A549 (cell line): ENCODE data around the gene RBFA. TPM values are rescaled to one million over a fixed set of nuclear protein-coding genes. Genes with fewer than 3 reads are reported as not detected.
"Not testable (repeated sequence)": the region's sequence is repeated elsewhere in the genome, so short reads cannot be mapped to it uniquely, and the experiment has no call there.

Experiments
- ATAC-seq, 2 experiments: fragments of 200-7000 bp in 1 of 2; fragments of >200 bp in 1 of 2; cut with Nextera tagmentation in 1 of 2; cut with Tn5 transposase in 1 of 2; 3 replicates each; pipeline versions ENCODE4 v1.8.0 to v1.9.1; 2018 to 2020; ENCODE audit warnings: mild to moderate bottlenecking in 1 of 2, moderate library complexity in 1 of 2
- CTCF ChIA-PET: fragments of 300-600 bp; sonication (Branson Sonifier 250); formaldehyde crosslinking; extraction: SDS; loops from one replicate; lab custom pipeline; 2021; ENCODE audit warnings: antibody characterized with exemption, inconsistent platforms; lab: Yijun Ruan, JAX
- POLR2A ChIA-PET: fragments of 350-600 bp; formaldehyde crosslinking; extraction: SDS; loops from one replicate; lab custom pipeline; 2021; ENCODE audit warnings: antibody characterized with exemption, inconsistent platforms; lab: Yijun Ruan, JAX
- DNase-seq, 2 experiments: peaks; one replicate each; pipeline versions ENCODE4 v3.0.0 to v3.0.0-alpha.2; 2011 to 2016; ENCODE audit warnings: low read depth in 1 of 2, low spot score in 1 of 2
- FAIRE-seq: peaks from 2 replicates; lab custom pipeline; 2011; peaks lifted over from hg19 to GRCh38; lab: Jason Lieb, UNC
- H3K27ac ChIP-seq, 2 experiments: fragments of >200 bp; sonication (Bioruptor Twin); formaldehyde crosslinking; 3 replicates each; pipeline ENCODE4 v1.5.1; 2016 to 2017
- H3K4me1 ChIP-seq: fragments of >200 bp; sonication (Bioruptor Twin); formaldehyde crosslinking; 3 replicates; pipeline ENCODE4 v1.6.1; 2016
- H3K4me2 ChIP-seq: fragments of >200 bp; sonication (Bioruptor Twin); formaldehyde crosslinking; 3 replicates; pipeline ENCODE4 v1.6.1; 2016
- H3K4me3 ChIP-seq: fragments of >200 bp; sonication (Bioruptor Twin); formaldehyde crosslinking; 3 replicates; pipeline ENCODE4 v1.5.1; 2016
- H3K9me3 ChIP-seq: fragments of >200 bp; sonication (Bioruptor Twin); formaldehyde crosslinking; 3 replicates; pipeline ENCODE4 v1.6.1; 2016
- CBX2 ChIP-seq: fragments of 200-600 bp; sonication (generic); IDR thresholded peaks from 2 replicates; pipeline ENCODE4 v1.6.1; 2016; ENCODE audit warnings: low read depth, mild to moderate bottlenecking, borderline replicate concordance
- CBX8 ChIP-seq: fragments of 200-600 bp; sonication (generic); IDR thresholded peaks from 2 replicates; pipeline ENCODE4 v1.6.1; 2016
- CEBPB ChIP-seq, 2 experiments: fragments of >200 bp in 1 of 2; sonication (Bioruptor Twin) in 1 of 2; formaldehyde crosslinking in 1 of 2; IDR thresholded peaks; 2 replicates each; pipeline ENCODE4 v1.6.1; 2012 to 2016
- EP300 ChIP-seq, 2 experiments: fragments of >200 bp; sonication (Bioruptor Twin); formaldehyde crosslinking; IDR thresholded peaks; 2 replicates in 1 of 2; 3 replicates in 1 of 2; pipeline ENCODE4 v1.6.1; 2016 to 2017
- ESRRA ChIP-seq: fragments of 150-350 bp; IDR thresholded peaks from 2 replicates; pipeline ENCODE4 v1.6.1; 2014; ENCODE audit warnings: mild to moderate bottlenecking, low read length, borderline replicate concordance
- FOXS1 ChIP-seq: fragments of 250-450 bp; sonication (Bioruptor Pico); IDR thresholded peaks from 2 replicates; pipeline ENCODE4 v1.5.0; 2020; ENCODE audit warnings: mild to moderate bottlenecking, moderate library complexity
- HDAC2 ChIP-seq: fragments of 200-600 bp; sonication (generic); IDR thresholded peaks from 2 replicates; pipeline ENCODE4 v1.6.1; 2016
- HOXB13 ChIP-seq: fragments of 250-450 bp; sonication (Bioruptor Pico); IDR thresholded peaks from 2 replicates; pipeline ENCODE4 v1.5.0; 2020; ENCODE audit warnings: low read depth, mild to moderate bottlenecking, moderate library complexity
- JUN ChIP-seq, 2 experiments: fragments of >200 bp; sonication (Bioruptor Twin); formaldehyde crosslinking; IDR thresholded peaks; 2 replicates in 1 of 2; 3 replicates in 1 of 2; pipeline ENCODE4 v1.6.1; 2016 to 2017
- JUNB ChIP-seq: fragments of >200 bp; sonication (Bioruptor Twin); formaldehyde crosslinking; IDR thresholded peaks from 2 replicates; pipeline ENCODE4 v1.6.1; 2016
- KDM5A ChIP-seq: fragments of 200-600 bp; sonication (generic); IDR thresholded peaks from 2 replicates; pipeline ENCODE4 v1.6.1; 2016; ENCODE audit warnings: antibody characterized with exemption, mild to moderate bottlenecking
- MAZ ChIP-seq: fragments of 150-350 bp; IDR thresholded peaks from 2 replicates; pipeline ENCODE4 v1.6.1; 2014; ENCODE audit warnings: antibody characterized with exemption, low read depth, low read length, borderline replicate concordance
- MYC ChIP-seq: IDR thresholded peaks from 2 replicates; pipeline ENCODE4 v1.6.1; 2012; ENCODE audit warnings: mild to moderate bottlenecking, inconsistent platforms, low read length, improper control_type of control experiment, borderline replicate concordance
- POLR2A ChIP-seq: IDR thresholded peaks from 2 replicates; pipeline ENCODE4 v1.6.1; 2012; ENCODE audit warnings: mild to moderate bottlenecking, low read length
- RARB ChIP-seq: fragments of 250-450 bp; sonication (Bioruptor Pico); IDR thresholded peaks from 2 replicates; pipeline ENCODE4 v1.8.0; 2021; ENCODE audit warnings: mild to moderate bottlenecking, moderate library complexity
- TP53 ChIP-seq: fragments of 250-450 bp; sonication (Bioruptor Pico); IDR thresholded peaks from 2 replicates; pipeline ENCODE4 v1.5.0; 2021; ENCODE audit warnings: mild to moderate bottlenecking, moderate library complexity
- ZSCAN20 ChIP-seq: fragments of 250-450 bp; sonication (Bioruptor Pico); IDR thresholded peaks from 2 replicates; pipeline ENCODE4 v1.8.0; 2022; ENCODE audit warnings: mild to moderate bottlenecking, moderate library complexity
- whole genome bisulfite sequencing: methylation state at CpG from one replicate; pipeline ENCODE4 v1.1.6; 2017; ENCODE audit errors: missing lambda C conversion rate; 5-methylcytosine and 5-hydroxymethylcytosine counted together
- polyA plus RNA-seq, 4 experiments: library from polyadenylated mRNA; depleted of rRNA in 3 of 4; stranded (reverse); fragments of >200 nt; fragmentation: RNase III in 1 of 4; extraction: RNeasy Plus Mini Kit Qiagen cat#74134 plus additional on column Dnase treatment in 1 of 4; gene quantifications; 2 replicates in 3 of 4; 3 replicates in 1 of 4; pipeline ENCODE4 v1.2.3, GENCODE V29; 2011 to 2017
- TF ChIP-seq, protein P1 (sequence below): fragments of >200 bp; sonication (Bioruptor Twin); formaldehyde crosslinking; IDR thresholded peaks from 3 replicates; pipeline ENCODE4 v1.6.1; 2016
- TF ChIP-seq, protein P2 (sequence below): fragments of >200 bp; sonication (Bioruptor Twin); formaldehyde crosslinking; IDR thresholded peaks from 2 replicates; pipeline ENCODE4 v1.6.1; 2016
- TF ChIP-seq, protein P3 (sequence below): fragments of 250-450 bp; sonication (Bioruptor Pico); IDR thresholded peaks from 2 replicates; pipeline ENCODE4 v1.5.0; 2021; ENCODE audit warnings: mild to moderate bottlenecking, moderate library complexity, borderline replicate concordance
- TF ChIP-seq, protein P4 (sequence below): fragments of >200 bp; sonication (Bioruptor Twin); formaldehyde crosslinking; IDR thresholded peaks from 3 replicates; pipeline ENCODE4 v1.5.1; 2016

RBFA gene
- polyA plus RNA-seq, 2 of the 4 experiments (the other 2 are of a cell fraction): 34.4 to 43.6 TPM

DNA sequence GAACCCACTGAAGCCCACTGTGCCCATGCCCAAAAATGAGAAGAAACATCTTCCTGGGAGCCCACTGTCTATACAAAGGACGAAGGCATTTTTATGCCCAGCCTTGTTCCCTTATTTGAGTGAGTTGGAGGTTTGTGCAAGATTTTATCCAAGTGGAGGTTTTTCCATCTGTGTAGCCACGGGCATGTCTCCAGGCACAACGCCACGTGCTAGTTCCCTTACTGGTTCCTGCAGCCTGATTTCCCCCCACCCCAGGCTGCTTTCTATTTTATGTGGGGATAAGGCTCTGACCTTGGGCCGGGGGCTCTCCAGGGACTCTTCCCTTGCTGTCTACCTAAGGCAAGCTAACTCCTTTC lies 23.7 kb upstream of the RBFA start:
- no peaks in the 10 kb centered on the region for H3K9me3 ChIP-seq
- H3K4me3 ChIP-seq: no peak overlapping the region
- DNase-seq: no peak
- peak overlapping the region; percentile 64 for H3K4me2 ChIP-seq
- no peak for FAIRE-seq
- peak overlapping the region in 1 of 2 experiments; percentile 75; a peak in 3 of 6 replicates for H3K27ac ChIP-seq
- WGBS: 25% methylated on average over 5 of the region's 5 CpGs
- TF ChIP-seq JUNB (0 out of 2 replicates have a peak, but pooled peaks have one; percentile 4), POLR2A (no peak), CBX2 (no peak), TP53 (CRISPR knock-in tag) (no peak), MAZ (no peak), RARB (no peak), FOXS1 (CRISPR knock-in tag) (no peak), ESRRA (no peak), EP300 (IDR thresholded peaks at IDR 0.05) (no peak)
- TF ChIP-seq, all 56 proteins: peak for 1
- POLR2A ChIA-PET: interaction anchor here (1.2 kb wide), 1 partner anchor 23 kb away, joined by 4 read pairs; the partner anchor contains the start of gene RBFA
- peaks cover 11% of the 10 kb centered on the region for H3K4me1 ChIP-seq
- CTCF ChIA-PET: interaction anchor here (0.6 kb wide), 1 partner anchor 96 kb away, joined by 3 read pairs; no protein-coding TSS in a partner anchor
- ATAC-seq: peak in 1 of 2 experiments; percentile 66; a peak in 1 of 6 replicates

DNA sequence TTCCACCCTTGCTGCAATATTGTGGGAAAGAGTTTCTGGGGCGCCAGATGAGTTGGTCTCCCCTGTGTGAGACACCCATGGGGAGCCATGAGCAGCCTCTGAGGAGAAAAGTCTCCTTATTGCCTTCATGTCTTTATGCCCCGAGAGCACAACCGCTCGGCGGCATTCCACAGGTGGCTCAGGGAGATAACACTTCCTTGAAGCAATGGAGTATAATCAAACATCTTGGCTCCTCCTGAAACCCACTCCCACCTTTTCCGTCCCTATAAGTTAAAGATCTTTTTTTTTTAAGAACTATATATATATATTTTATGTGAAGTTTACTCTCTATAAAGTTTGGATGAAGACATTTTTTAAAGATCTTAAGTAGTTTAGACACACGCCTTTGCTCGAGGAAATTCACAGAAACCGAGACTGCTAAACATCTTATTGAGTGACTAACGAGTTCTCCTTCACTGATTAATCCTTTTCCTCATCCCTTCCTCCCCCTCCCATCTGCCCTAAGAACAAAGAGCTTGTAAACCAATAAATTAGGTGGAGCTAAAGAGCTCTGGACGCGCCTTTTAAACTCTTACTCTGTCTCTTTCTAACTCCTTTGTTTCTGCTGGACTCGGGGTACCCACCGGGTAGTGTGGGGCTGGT lies 22.6 kb upstream of the RBFA start:
- H3K27ac ChIP-seq, POLR2A ChIA-PET, FAIRE-seq, H3K9me3 ChIP-seq, CTCF ChIA-PET, H3K4me2 ChIP-seq, DNase-seq, H3K4me3 ChIP-seq, ATAC-seq: not testable (repeated sequence)
- WGBS: 85% methylated on average over 14 of the region's 14 CpGs
- peaks cover 11% of the 10 kb centered on the region for H3K4me1 ChIP-seq

DNA sequence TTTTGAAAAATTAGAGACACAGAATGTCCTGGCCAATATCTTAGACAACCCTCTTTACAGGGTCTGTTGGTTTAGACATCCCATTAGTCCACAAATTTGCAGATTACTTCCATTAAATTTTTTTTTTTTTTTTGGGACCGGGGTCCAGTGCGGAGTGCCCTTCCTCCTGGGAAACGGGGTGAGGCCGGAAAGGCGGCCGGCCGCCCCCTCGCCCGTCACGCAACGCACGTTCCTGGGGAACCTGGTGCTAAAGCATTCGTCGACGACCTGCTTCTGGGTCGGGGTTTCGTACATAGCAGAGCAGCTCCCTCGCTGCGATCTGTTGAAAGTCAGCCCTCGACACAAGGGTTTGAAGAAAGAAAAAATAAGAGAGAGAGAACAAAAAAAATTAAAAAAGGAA lies 21.5 kb upstream of the RBFA start:
- H3K4me2 ChIP-seq: no peak overlapping the region
- CTCF ChIA-PET: interaction anchor here (1.1 kb wide), 1 partner anchor 19 kb away, joined by 3 read pairs; no protein-coding TSS in a partner anchor
- ATAC-seq (no peak), DNase-seq (no peak)
- H3K4me1 ChIP-seq: peaks cover 11% of the 10 kb centered on the region
- TF ChIP-seq, protein P1, sequence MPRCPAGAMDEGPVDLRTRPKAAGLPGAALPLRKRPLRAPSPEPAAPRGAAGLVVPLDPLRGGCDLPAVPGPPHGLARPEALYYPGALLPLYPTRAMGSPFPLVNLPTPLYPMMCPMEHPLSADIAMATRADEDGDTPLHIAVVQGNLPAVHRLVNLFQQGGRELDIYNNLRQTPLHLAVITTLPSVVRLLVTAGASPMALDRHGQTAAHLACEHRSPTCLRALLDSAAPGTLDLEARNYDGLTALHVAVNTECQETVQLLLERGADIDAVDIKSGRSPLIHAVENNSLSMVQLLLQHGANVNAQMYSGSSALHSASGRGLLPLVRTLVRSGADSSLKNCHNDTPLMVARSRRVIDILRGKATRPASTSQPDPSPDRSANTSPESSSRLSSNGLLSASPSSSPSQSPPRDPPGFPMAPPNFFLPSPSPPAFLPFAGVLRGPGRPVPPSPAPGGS: no peak
- TF ChIP-seq, protein P2, sequence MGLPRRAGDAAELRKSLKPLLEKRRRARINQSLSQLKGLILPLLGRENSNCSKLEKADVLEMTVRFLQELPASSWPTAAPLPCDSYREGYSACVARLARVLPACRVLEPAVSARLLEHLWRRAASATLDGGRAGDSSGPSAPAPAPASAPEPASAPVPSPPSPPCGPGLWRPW: no peak
- TF ChIP-seq EP300 (IDR thresholded peaks at IDR 0.05) (no peak), ESRRA (no peak), CBX8 (no peak), JUN (IDR thresholded peaks at IDR 0.05) (no peak), MYC (no peak), HDAC2 (no peak), CEBPB (IDR thresholded peaks at IDR 0.05) (no peak), TP53 (CRISPR knock-in tag) (no peak), KDM5A (no peak), ZSCAN20 (CRISPR knock-in tag) (no peak), HOXB13 (CRISPR knock-in tag) (no peak), JUNB (no peak), FOXS1 (CRISPR knock-in tag) (no peak)
- TF ChIP-seq, protein P3, sequence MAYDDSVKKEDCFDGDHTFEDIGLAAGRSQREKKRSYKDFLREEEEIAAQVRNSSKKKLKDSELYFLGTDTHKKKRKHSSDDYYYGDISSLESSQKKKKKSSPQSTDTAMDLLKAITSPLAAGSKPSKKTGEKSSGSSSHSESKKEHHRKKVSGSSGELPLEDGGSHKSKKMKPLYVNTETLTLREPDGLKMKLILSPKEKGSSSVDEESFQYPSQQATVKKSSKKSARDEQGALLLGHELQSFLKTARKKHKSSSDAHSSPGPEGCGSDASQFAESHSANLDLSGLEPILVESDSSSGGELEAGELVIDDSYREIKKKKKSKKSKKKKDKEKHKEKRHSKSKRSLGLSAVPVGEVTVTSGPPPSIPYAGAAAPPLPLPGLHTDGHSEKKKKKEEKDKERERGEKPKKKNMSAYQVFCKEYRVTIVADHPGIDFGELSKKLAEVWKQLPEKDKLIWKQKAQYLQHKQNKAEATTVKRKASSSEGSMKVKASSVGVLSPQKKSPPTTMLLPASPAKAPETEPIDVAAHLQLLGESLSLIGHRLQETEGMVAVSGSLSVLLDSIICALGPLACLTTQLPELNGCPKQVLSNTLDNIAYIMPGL (CRISPR knock-in tag): no peak
- TF ChIP-seq, protein P4, sequence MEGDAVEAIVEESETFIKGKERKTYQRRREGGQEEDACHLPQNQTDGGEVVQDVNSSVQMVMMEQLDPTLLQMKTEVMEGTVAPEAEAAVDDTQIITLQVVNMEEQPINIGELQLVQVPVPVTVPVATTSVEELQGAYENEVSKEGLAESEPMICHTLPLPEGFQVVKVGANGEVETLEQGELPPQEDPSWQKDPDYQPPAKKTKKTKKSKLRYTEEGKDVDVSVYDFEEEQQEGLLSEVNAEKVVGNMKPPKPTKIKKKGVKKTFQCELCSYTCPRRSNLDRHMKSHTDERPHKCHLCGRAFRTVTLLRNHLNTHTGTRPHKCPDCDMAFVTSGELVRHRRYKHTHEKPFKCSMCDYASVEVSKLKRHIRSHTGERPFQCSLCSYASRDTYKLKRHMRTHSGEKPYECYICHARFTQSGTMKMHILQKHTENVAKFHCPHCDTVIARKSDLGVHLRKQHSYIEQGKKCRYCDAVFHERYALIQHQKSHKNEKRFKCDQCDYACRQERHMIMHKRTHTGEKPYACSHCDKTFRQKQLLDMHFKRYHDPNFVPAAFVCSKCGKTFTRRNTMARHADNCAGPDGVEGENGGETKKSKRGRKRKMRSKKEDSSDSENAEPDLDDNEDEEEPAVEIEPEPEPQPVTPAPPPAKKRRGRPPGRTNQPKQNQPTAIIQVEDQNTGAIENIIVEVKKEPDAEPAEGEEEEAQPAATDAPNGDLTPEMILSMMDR: no peak
- TF ChIP-seq, all 56 proteins: peak for 0
- Histone ChIP-seq H3K9me3 (no peaks in the 10 kb centered on the region), H3K4me3 (no peak overlapping the region), H3K27ac (no peak overlapping the region)
- 81% methylated on average over 18 of the region's 20 CpGs for WGBS
- FAIRE-seq: no peak
- POLR2A ChIA-PET: interaction anchor here (0.7 kb wide), 1 partner anchor 25 kb away, joined by 6 read pairs; no protein-coding TSS in a partner anchor
